NCI-H1092 treated with DMSO at 0.1 percent for 48 hours (cell line): ENCODE measurements around the gene CASP9.

Experiments used
- DNase-seq: peaks from one replicate; lab custom pipeline; 2025; lab: John Stamatoyannopoulos, UW

Gene CASP9

DNA sequence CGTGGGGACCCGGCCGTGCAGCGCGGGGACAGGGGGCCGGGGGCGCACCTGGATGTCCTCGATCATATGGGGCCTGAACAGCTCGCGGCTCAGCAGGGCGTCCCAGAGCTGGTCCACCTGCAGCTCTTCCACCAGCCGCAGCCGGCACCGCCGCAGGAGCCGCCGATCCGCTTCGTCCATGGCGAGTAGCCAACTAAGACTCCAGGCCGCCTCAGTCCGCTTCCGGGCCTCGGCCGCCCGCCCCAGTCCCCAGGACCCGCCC lies at the start of gene CASP9:
Gene CASP9, minus strand, starts transcription at position 195 of the 262 bp plus-strand sequence. Its CDS starts 15 bp downstream, at position 180.
- DNase-seq = no peak

DNA sequence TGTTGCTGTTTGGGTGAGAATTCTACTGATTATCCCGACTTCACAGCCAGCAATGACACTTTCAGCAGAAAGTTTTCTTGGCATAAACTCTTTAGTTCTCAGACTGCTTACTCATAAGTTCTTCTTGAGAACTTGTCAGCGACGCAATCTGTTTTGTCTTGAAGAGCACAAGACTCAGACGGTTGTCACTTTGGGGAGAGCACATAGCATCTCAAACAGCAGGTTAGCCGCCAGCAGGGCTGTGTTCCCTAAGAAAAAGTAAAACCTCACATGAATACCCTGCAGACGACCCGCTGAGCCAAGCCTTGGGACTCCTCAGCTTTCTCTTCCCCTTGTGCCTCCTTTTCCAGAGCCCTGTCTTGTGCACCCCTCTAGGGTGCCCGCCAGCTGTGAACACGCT lies 49.5 kb upstream of the CASP9 start:
- DNase-seq = no peak

DNA sequence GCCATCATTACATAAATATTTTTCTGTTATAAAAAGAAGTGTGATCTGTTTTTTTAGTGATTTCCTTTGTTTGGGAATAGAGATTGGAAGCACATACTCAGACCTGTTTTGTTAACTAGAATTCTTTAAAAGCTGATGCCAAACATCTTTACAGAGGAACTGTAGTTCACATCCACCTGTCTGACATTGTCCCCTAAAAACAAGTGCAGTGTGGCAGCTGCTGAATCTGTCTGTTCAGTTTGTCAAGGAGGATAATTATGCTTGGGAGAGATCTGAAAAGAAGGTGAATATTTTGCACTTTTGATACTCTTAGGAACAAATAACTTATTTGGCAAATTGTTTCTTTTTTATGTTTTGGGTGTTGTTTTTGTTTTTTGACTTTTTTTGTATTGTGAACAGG lies 47.3 kb upstream of the CASP9 start:
- no peak for DNase-seq

DNA sequence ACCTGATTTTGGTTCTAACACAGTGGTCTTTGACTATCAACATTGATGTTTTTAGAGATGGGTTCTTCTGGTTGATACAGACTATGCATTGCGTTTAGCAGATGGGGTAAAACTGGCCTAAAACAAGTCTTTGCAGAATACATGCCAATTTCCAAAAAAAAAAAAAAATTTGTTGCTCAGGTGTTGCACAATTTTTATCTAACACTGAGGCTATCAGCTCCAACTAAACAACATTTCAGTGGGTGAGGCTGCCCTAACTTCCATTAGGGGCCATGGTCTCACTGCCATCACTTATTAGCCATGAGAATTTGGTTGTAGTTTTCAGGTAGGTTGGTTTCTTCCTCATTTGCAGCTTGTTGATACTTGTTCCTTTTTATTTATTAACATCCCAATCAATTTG lies 46.8 kb upstream of the CASP9 start:
- no peak for DNase-seq

DNA sequence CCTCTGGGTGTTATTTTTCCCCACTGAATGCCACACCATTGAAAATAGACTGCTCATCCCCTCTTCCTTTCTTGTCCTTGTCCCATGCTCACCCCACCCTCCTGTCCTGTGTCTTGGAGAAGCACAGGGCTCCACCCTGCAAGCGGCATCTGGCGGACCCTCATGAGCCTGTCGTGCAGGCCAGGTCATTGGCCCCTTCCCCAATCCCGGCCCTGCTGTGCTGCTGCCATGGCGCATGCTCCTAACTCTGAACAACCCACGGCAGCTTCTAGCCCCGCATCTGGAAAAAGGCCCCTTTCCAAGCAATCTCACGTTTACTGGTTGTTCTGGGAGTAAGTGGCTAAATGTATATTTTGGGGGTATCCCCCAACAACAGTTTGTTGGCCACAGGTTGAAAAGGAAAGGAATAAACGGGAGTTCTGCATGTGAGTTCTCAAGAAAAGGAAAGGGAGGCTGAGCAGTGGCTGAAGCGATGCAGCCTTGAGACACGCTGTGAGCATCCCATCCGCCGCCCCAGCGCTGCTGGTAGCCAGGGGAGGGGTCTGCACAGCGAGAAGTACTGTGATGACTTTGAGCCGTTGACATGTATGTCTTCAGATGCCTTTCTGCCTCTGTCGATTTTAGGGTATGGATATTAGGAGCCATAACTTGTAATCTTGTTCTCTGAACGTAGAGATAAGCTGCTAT lies 44.5 kb upstream of the CASP9 start:
- DNase-seq = no peak

DNA sequence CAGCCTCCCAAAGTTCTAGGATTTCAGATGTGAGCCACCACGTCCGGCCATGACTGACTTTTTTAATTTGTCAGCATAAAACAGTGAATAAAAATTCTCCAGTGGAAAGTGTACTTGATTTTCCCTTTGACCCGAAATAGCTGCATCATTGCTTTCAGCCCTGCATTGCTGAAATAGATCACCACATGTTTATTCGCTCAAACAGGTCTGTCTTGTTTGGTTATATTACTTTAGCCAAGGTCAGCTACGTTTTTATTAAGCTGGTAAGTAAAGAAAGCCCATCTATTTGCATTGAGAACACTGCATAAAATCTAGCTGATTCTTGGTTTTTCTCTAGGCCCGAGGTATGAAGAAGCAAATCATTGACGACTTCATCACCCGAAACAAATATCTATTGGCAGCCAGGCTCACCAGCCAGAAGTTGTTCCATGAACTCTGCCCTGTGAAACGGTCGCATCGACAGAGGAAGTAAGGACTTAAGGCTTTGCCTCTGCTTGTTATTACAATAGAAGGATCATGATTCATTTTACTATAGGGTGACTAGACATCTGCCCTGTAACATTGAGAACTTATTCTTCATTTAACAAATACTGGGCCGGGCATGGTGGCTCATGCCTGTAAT lies 35.3 kb upstream of the CASP9 start:
- no peak for DNase-seq

DNA sequence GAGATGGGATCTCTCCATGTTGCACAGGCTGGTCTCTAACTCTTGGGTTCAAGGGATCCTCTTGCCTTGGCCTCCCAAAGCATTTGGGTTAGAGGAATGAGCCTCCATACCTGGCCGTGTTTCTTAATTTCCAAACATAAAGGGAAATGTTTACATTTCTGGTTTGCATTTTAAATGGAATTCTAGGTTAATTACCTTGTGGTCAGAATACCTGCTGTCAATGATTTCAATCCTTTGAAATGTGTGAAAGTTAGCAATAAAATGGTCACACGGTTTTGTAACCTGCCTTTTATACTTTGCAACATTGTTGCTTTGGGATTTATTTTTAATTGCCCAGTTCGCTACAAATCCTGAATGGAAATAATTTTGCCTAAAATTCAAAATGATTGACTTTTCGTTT lies 34.5 kb upstream of the CASP9 start:
- DNase-seq = no peak

DNA sequence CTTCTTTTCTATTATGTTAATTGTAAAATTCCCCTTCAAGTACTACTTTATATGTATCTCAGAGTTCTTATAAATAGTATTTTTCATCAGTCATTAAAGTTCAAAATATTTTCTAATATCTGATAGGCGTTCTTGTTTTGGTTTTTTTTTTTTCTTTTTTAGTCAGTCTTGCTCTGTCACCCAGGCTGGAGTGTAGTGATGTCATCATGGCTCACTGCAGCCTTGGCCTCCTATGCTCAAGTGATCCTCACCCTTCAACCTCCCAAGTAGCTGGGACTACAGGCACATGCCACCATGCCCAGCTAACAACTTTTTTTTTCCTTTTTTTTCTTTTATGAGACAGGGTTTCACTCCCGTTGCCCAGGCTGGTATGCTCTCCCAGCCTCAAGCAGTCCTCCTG lies 33.6 kb upstream of the CASP9 start:
- no peak for DNase-seq

DNA sequence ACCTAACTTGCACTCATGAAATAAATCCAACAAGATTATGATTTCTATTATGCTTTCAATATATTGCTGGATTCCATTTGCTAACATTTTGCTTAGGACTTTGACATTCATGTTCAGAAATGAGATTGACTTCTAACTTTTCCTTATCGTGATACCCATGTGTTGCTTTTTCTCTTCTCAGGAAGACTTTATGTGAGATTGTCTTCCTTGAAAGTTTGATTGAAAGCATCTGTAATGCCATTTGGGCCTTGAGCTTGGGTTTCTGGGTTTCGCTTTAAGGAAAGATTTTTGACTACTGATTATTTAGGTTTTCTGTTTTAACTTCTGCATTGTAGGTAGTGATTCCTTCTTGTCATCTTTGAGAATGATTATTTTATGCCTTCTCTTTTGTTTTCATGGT lies 33.0 kb upstream of the CASP9 start:
- no peak for DNase-seq

DNA sequence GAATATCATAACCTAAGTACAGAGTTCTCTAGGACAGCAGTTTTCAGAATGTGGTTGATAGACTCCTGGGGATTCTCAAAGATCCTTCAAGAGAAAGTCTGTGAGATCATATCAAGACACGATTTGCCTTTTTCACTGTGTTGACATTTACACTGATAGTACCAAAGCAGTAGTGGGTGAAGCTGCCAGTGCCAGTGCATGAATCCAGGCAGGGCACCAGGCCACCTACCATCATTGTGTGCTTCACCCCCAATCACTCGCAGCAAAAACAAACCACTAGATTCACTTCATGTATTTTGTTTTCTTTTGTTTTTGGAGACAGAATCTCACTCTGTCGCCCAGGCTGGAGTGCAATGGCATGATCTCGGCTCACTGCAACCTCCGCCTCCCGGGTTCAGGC lies 26.6 kb upstream of the CASP9 start:
- no peak for DNase-seq

DNA sequence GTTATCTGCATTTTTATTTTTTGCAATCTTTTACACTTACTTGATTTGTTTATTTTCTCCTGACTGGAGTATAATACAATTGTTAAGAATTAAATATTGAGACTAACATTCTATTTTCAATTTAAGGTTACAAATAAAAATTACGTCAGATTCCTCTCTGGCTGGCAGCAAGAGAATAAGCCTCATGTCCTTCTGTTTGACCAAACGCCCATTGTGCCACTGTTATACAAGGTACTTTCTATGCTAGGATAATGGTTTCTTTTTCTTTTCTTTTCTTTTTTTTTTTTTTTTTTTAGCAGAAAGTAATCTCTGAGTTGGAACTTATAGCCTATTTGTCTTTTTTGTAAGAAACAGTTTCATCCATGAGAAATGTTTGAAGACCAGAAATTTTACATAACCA lies 22.6 kb upstream of the CASP9 start:
- DNase-seq = no peak

DNA sequence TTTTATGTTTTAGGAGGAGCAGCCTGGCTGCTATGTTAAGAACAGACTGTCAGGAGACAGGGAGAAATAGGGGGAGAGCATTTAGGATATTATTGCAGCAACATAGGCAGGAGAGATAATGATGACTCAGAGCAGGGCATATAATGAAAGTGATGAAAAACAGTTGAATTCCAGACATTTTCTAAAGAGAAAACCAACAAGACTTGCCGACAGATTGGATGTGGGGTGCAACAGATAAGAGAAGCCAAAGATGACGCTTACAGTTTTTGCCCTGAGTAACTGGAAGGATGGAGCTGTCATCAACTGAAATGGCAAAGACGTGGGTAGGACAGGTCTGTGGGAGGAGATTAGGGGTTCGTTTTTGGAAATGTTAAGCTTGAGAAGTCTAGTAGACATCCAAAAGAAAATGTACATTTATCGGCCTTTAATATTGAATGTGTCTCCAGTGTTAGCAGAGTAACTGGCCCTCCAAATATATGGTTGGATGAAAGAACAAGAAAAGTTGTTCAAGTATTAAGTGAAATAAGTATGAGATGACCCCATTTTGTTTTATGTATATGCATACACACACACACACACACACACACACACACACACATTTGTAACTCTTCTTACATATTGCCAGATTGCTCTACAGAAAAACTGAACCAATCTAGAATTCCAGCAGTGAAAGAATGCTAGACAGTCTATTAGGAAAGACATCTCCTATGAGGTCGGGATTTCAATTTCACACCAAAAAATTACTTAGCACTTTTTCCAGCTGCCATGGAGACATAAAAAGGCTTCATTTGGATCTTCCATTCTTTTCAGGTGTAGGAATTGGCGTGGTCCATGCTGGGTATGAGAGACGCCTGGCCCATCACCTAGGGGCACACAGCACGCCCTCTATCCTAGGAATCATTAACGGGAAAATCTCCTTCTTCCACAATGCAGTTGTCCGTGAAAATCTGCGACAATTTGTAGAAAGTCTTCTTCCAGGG lies 19.9 kb upstream of the CASP9 start:
- DNase-seq = no peak

DNA sequence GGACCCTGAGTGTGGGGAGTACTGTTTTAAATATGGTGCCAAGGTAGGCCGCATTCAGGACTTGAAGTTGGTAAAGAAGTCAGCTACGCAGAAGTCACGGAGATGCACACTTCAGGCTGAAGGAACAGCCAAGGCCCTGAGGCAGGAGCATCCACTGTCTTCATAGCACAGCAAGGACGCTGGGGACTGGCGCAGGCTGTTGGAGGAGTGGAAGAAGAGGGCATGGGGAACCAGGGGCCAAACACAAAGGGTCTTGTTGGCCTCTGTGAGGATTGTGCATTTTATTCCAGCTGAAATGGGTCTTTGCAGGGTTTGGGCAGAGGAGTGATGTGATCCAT lies 19.2 kb upstream of the CASP9 start:
- DNase-seq = no peak

DNA sequence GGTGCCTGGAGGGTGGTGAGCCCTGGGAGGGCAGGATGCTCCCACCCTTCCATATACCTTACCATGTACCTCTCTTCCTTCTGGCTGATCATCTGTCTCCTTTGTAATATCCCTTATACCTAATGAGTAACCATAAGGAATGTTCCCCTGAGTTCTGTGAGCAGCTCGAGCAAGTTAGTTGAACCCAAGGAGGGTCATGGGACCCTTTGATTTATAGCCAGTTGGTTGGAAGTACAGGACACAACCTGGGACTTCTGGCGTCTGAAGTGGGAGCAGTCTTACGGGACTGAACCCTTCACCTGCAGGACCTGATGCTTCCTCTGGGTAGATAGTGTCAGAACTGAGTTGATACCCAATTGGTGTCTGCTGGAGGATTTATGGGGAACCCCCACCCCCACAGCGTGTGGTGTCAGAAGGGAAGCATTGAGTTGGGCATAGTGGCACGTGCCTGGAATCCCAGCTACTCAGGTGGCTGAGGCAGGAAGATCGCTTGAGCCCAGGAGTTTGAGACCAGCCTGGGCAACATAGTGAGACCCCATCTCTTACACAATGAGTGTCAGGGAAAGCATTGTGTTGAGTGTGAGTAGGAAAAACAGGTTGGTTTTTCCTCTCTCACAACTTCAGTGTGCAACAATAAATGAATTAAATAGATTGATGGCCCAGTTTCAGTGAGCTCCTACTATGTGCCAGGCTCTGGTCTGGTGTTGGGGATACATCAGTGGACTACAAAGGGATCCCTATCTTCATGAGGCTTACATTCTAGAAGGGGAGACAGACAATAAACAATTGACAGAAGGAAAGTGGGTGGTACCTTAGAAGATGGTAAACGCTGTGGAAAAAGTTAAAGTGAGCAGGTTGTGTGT lies 18.6 kb upstream of the CASP9 start:
- DNase-seq = no peak

DNA sequence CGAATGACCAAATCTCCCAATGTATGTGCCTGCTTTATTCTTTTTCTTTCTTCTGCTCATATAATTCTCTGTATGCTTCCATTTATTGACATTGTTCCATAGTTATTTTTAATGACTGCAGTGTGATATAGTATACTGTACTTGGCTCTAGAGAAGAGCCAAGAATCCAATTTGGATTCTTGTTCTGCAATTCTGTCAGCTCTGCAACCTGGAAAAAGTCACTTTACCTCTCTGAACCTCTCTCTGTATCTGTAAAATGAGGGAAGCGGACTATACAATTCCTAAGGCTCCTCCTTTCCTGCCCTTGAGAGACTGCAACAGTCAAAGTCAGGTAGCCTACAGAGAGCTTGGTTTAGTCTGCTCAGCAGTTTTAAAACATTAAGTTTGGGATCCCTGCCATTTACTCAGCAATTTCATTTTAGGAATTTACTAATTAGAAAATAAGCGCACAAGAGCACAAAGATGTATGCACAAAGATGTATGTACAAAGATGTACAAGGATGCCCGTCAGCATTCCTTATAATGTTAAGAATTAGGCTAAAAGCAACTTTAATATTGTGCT lies 17.3 kb upstream of the CASP9 start:
- no peak for DNase-seq

DNA sequence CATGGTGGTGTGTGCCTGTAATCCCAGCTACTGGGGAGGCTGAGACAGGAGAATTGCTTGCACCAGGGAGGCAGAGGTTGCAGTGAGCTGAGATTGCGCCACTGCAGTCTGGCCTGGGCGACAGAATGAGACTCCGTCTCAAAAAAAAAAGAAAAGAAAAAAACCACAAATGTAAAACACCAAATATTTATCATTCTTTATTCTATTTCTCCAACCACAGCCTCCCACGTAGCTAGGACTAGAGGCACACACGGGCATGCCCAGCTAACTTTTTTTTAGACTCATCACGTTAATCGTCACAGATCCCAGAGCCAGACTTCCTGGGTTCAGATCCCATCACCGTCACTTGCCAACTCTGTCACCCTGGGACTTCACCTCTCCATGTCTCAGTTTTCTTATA lies 16.2 kb upstream of the CASP9 start:
- DNase-seq = no peak

DNA sequence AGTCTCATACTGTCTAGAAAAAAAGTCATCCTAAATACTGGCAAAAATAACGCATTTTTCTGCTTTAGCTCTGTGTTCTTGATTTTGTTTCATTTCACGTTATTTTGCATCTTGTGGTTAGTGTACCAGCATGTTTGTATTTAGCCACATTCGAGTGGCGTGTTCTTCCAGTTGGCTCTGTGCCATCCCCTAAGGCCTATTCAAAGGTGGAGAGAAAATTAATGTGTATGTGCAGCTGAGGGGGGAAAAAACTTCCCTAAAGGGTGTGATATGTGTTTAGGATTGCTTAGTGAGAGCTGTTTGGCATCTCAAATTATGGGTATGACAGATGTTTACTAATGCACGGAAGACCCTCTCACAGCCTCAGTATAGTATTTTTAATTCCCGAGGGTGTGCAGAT lies 14.8 kb upstream of the CASP9 start:
- DNase-seq = no peak

DNA sequence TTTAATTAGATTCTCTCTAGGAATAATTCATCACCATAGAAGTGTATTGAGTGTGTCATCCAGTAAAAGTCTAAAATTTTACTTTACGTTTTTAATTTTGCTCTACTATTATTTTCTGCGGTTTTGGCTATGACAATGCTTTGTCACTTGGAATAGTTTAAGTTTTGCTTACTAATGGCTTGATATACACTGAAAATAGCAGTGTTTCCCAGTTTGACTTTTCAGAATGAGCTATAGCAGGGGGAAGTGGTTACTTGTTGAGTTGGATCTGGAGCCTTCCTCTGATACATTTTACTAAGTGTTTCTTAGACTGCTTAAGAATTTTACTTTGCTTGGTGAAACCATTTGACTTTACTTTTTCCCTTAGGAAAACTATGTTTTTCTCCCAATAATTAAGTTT lies 7.7 kb upstream of the CASP9 start:
- DNase-seq = no peak

DNA sequence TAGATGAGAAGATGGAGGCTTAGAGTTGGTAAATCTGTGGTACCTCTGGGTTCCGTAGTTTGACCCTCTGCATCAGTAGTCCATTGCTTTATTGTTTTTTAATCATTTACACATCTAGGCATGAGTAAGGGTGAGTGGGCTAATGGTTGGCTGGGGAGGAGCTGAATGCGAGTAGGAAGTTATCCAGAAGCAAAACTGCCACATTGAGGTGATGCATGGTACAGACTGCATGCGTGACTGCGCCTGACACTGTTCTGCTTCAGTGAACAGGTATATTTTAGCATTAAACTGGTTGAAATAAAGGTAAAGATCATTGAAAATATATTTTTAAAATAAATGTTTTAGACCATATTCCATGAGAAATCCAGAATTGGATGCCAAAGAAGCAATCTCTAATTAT lies 7.0 kb upstream of the CASP9 start:
- DNase-seq = no peak

DNA sequence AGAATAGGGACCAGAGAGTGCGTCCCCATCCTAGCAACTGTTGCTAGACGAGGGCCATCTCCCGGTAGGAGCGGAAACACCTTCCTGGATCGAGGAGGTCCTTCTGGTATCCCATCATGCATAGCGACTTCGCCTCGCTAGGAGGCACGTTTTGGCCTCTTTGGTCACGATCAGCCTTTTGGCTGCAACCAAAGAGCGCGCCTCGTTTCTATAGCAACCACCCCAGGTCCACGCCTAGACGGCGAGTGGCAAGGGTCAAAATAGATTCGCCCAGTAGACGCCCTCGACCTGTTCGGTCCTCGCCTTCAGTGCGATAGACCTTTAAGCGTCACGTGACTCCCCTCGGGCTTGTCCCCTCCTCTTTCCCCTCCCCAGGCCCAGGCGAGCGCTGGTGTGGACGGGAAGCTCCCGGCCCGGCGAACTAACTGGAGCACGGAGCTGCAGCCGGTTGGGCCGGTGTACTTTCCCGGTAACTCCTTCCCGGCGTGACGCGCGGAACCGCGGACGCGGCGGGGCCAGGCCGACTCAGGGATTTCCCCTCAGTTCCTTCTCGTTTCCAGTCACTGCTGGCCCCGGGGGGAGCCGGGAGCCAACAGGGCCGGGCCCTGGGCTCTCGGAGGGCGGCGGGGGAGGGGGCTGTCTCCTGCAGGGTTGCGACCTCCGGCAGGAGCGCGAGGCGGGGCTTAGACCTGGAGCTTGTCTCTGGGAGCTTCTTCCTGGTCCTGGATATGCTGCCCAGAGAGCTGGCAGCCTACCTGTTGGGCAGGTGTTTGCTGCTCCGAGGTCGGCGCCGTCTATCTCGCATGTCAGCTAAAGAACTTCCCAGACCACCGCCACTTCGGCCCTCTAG lies 2.7 kb upstream of the CASP9 start, which contains the start of gene DNAJC16:
Gene DNAJC16, plus strand, starts transcription at position 359 of the 850 bp plus-strand sequence. CDS start 2,258 bp downstream, outside the sequence.
- peak; percentile 100 for DNase-seq

DNA sequence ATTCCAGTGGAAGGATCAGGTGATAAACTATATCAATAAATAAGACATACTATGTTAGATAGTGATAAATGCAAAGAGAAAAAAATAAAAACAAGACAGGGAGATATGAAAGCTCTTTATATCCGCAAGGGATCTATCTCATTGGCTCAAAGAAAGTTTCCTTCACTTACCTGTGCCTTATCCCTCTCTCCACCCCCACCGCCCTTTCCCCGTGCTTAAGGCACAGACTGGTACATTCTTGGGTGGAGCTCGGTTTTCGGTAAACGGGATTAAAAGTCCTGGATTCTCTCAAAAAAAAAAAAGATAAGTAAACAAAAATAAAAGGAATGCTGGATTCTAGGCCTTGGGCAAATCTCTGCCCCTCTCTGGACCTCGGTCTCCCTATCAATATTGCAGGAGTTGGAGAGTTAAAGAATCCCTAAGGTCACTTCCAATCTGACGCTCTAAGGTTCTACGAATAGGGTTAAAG lies 2.0 kb upstream of the CASP9 start:
- no peak for DNase-seq
